ENCODE data around the gene DLAT.
"Not testable (repeated sequence)": the region's sequence is repeated elsewhere in the genome, so short reads cannot be mapped to it uniquely, and the experiment has no call there.

DLAT gene

GRCh38 chr11:112050721-112051120 lies 25.5 kb downstream of the DLAT start:
- DNase-seq, result no peak

- no peak for DNase-seq
Measured at GRCh38 chr11:112051768-112052167, 26.6 kb downstream of the DLAT start.

GRCh38 chr11:112057170-112057569 lies 32.0 kb downstream of the DLAT start:
- no peak for DNase-seq

- no peak for DNase-seq
Measured at GRCh38 chr11:112058103-112058502, 32.9 kb downstream of the DLAT start.

GRCh38 chr11:112062923-112063322 lies 37.7 kb downstream of the DLAT start:
- no peak for DNase-seq

GRCh38 chr11:112073941-112074811 lies 49.0 kb downstream of the DLAT start, which contains the start of the genes NKAPD1 and PIH1D2:
TSS of gene NKAPD1 (plus strand) at chr11:112074299. CDS start at chr11:112075575, 1,276 bp downstream.
TSS of gene PIH1D2 (minus strand) at chr11:112074017. CDS start at chr11:112073174, 843 bp downstream.
- peak; percentile 51 for DNase-seq

GRCh38 chr11:112082729-112083128 lies 57.5 kb downstream of the DLAT start:
- DNase-seq, result no peak

GRCh38 chr11:112085822-112086421 lies 60.7 kb downstream of the DLAT start:
- no peak for DNase-seq

- DNase-seq, result peak; percentile 83
Measured at GRCh38 chr11:112086422-112087191, 61.4 kb downstream of the DLAT start, which contains the start of the genes SDHD and TIMM8B. TSS of gene SDHD (plus strand) at chr11:112086873. CDS start at chr11:112086908, 35 bp downstream. TSS of gene TIMM8B (minus strand) at chr11:112086756. CDS start at chr11:112086723, 33 bp downstream.

- DNase-seq, result no peak
Measured at GRCh38 chr11:112087212-112087611, 62.0 kb downstream of the DLAT start.

- not testable (repeated sequence) for DNase-seq
Measured at GRCh38 chr11:112095302-112095701, 70.1 kb downstream of the DLAT start.

- DNase-seq, result no peak
Measured at GRCh38 chr11:112096194-112096593, 71.0 kb downstream of the DLAT start.

GRCh38 chr11:112097734-112098528 lies 72.7 kb downstream of the DLAT start:
- no peak for DNase-seq

- DNase-seq, result no peak
Measured at GRCh38 chr11:112100462-112100861, 75.3 kb downstream of the DLAT start.

GRCh38 chr11:112103446-112103845 lies 78.2 kb downstream of the DLAT start:
- no peak for DNase-seq

- no peak for DNase-seq
Measured at GRCh38 chr11:112106070-112106469, 80.9 kb downstream of the DLAT start.

All from DMS 273 treated with DMSO at 0.1 percent for 48 hours (cell line).